ENCODE measurements around the gene ADGRL3.
A peak's percentile ranks its signal among the peaks of the same experiment; 100 is the strongest.

ADGRL3 gene

DNA sequence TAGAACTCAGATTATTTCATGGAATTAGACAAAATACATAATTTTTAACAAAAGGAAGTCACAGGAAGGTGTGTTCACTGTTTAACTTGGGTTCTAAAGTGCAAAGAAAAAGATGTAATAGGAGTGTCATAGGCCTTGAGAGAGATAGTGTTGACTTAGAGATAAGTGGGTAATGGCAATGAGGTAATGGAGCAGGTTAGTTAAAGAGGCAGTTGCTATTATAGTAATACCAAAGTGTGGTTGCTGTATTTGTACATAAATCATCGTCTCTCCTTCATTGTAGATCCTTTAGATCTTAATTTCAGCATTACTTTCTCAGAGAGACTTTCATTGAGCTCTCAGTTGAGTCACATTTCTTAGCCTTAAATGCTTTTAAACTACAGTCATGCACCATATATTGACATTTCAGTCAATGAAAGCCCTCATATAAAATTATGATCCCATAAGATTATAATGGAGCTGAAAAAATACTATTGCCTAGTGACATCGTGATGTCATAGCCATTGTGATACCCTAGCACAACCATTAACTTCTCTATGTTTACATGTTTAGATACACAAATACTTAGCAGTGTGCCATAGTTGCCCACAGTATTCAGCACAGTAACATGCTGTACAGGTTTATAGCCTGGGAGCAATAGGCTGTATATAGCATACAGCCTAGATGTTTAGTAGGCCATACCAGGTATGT, 245.4 kb downstream of the ADGRL3 start:
- Histone ChIP-seq H3K9me3 (ENCODE audit: severe bottlenecking) (peaks cover 2% of the 10 kb centered on the region), H3K4me1 (ENCODE audit: insufficient read depth, poor library complexity, severe bottlenecking) (peaks cover 32% of the 10 kb centered on the region), H3K36me3 (ENCODE audit: low read depth) (no peaks in the 10 kb centered on the region), H3K4me3 (ENCODE audit: severe bottlenecking) (no peak overlapping the region), H3K27ac (ENCODE audit: poor library complexity, severe bottlenecking) (peak overlapping the region; percentile 97), H3K27me3 (ENCODE audit: insufficient read depth, poor library complexity, severe bottlenecking) (no peaks in the 10 kb centered on the region)
- TF ChIP-seq, protein P1, sequence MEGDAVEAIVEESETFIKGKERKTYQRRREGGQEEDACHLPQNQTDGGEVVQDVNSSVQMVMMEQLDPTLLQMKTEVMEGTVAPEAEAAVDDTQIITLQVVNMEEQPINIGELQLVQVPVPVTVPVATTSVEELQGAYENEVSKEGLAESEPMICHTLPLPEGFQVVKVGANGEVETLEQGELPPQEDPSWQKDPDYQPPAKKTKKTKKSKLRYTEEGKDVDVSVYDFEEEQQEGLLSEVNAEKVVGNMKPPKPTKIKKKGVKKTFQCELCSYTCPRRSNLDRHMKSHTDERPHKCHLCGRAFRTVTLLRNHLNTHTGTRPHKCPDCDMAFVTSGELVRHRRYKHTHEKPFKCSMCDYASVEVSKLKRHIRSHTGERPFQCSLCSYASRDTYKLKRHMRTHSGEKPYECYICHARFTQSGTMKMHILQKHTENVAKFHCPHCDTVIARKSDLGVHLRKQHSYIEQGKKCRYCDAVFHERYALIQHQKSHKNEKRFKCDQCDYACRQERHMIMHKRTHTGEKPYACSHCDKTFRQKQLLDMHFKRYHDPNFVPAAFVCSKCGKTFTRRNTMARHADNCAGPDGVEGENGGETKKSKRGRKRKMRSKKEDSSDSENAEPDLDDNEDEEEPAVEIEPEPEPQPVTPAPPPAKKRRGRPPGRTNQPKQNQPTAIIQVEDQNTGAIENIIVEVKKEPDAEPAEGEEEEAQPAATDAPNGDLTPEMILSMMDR (IDR thresholded peaks at IDR 0.05; ENCODE audit: poor library complexity, severe bottlenecking): no peak
- no peak for ATAC-seq (ENCODE audit: low read depth)
- no peak for DNase-seq (ENCODE audit: low spot score)

DNA sequence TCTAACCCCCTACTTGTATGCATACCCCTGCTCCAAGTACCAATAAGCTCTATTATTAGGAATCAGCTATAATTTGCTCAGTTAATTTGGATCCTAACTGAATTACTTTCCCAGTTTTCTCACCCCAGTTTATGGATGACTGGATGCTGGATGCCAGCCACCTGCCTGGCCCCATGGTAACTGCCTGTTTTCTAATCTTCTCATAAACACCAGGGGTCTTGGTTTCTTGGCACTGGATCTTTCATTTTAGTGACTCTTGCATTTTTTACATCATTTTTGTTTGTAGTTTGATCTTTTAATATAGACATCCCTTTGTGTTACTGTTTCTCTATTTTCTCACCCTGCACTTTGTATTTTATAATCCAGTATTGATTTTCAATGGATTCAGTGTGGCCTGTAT, 246.8 kb downstream of the ADGRL3 start:
- Histone ChIP-seq H3K27ac (ENCODE audit: poor library complexity, severe bottlenecking) (no peak overlapping the region), H3K4me1 (ENCODE audit: insufficient read depth, poor library complexity, severe bottlenecking) (peaks cover 32% of the 10 kb centered on the region), H3K9me3 (ENCODE audit: severe bottlenecking) (peaks cover 2% of the 10 kb centered on the region), H3K36me3 (ENCODE audit: low read depth) (no peaks in the 10 kb centered on the region), H3K4me3 (ENCODE audit: severe bottlenecking) (no peak overlapping the region), H3K27me3 (ENCODE audit: insufficient read depth, poor library complexity, severe bottlenecking) (no peaks in the 10 kb centered on the region)
- no peak for ATAC-seq (ENCODE audit: low read depth)
- no peak for DNase-seq (ENCODE audit: low spot score)
- TF ChIP-seq, protein P1 (IDR thresholded peaks at IDR 0.05; ENCODE audit: poor library complexity, severe bottlenecking): no peak

DNA sequence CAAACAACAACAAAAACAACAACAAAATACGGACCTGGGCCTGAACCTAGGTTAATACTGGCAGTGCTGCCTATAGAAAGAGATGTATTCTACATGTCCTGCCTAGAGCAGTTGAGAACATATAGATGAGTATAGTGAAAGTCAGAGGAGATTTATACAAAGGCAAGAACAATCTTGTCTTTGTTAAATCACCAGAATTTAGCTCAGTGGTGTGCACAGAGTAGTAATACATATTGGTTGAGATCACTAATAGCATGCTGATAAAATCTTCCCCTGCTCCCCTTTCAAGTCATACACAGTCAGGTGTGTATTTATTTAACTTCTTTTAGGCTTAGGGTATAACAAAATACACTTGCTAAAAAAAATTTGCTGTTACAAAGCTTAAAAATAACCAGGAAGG, 247.8 kb downstream of the ADGRL3 start:
- Histone ChIP-seq H3K27ac (ENCODE audit: poor library complexity, severe bottlenecking) (no peak overlapping the region), H3K27me3 (ENCODE audit: insufficient read depth, poor library complexity, severe bottlenecking) (no peaks in the 10 kb centered on the region), H3K4me1 (ENCODE audit: insufficient read depth, poor library complexity, severe bottlenecking) (peaks cover 28% of the 10 kb centered on the region), H3K36me3 (ENCODE audit: low read depth) (no peaks in the 10 kb centered on the region), H3K9me3 (ENCODE audit: severe bottlenecking) (peaks cover 1% of the 10 kb centered on the region), H3K4me3 (ENCODE audit: severe bottlenecking) (no peak overlapping the region)
- TF ChIP-seq, protein P1 (IDR thresholded peaks at IDR 0.05; ENCODE audit: poor library complexity, severe bottlenecking): no peak
- no peak for DNase-seq (ENCODE audit: low spot score)
- no peak for ATAC-seq (ENCODE audit: low read depth)

DNA sequence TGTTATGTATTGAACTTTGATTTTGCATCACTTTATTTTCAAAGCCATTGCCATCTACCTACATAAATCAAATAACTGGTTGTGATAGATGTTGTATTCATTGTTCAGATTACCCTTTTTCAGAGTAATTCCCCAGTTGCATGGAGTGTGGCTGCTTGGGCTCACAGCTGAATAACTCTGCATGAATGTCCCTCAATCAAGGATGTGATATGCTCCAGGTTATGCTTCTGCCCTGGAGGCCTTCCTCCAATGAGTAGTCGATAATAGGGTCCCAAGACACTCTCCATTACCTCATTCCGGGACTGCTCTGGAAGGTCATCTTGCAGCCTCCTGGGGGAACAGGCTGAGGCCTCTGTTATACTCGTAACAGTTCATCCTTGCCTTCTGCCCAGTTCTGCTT, 251.8 kb downstream of the ADGRL3 start:
- Histone ChIP-seq H3K27me3 (ENCODE audit: insufficient read depth, poor library complexity, severe bottlenecking) (no peaks in the 10 kb centered on the region), H3K36me3 (ENCODE audit: low read depth) (no peaks in the 10 kb centered on the region), H3K27ac (ENCODE audit: poor library complexity, severe bottlenecking) (no peak overlapping the region), H3K4me3 (ENCODE audit: severe bottlenecking) (no peak overlapping the region), H3K9me3 (ENCODE audit: severe bottlenecking) (no peaks in the 10 kb centered on the region), H3K4me1 (ENCODE audit: insufficient read depth, poor library complexity, severe bottlenecking) (peaks cover 7% of the 10 kb centered on the region)
- ATAC-seq (ENCODE audit: low read depth) (no peak), DNase-seq (ENCODE audit: low spot score) (no peak)
- TF ChIP-seq, protein P1 (IDR thresholded peaks at IDR 0.05; ENCODE audit: poor library complexity, severe bottlenecking): no peak

DNA sequence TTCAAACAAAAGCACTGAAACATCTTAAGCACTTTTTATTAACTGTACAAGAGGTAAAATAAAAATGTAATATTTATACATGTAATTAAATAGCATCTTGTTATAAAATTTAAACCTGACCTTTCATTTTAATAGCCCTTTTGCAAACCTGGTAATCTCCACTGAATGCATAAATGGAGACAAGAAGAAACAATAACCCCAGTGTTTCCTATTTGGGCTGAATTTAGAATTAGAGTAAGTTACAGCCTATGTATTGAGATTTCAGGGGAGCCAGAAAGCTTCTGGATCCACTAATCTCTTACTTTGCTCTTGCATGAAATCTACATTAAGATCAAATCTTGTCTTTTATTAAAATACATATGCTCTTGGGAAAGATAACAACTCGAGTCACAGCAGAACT, 261.8 kb downstream of the ADGRL3 start:
- Histone ChIP-seq H3K4me1 (ENCODE audit: insufficient read depth, poor library complexity, severe bottlenecking) (peaks cover 29% of the 10 kb centered on the region), H3K27ac (ENCODE audit: poor library complexity, severe bottlenecking) (peak overlapping the region; percentile 99), H3K9me3 (ENCODE audit: severe bottlenecking) (peaks cover 2% of the 10 kb centered on the region), H3K36me3 (ENCODE audit: low read depth) (no peaks in the 10 kb centered on the region), H3K4me3 (ENCODE audit: severe bottlenecking) (no peak overlapping the region), H3K27me3 (ENCODE audit: insufficient read depth, poor library complexity, severe bottlenecking) (no peaks in the 10 kb centered on the region)
- TF ChIP-seq, protein P1 (IDR thresholded peaks at IDR 0.05; ENCODE audit: poor library complexity, severe bottlenecking): no peak
- DNase-seq (ENCODE audit: low spot score) (no peak), ATAC-seq (ENCODE audit: low read depth) (no peak)

All from RWPE2 (cell line).